OCI-LY7 (cell line): ENCODE data around the gene CMSS1.

Experiments used
- CTCF ChIP-seq: fragments of 200-600 bp; sonication (generic); conservative IDR thresholded peaks from 2 replicates; pipeline ENCODE4 v1.5.1; 2014; ENCODE audit warnings: mild to moderate bottlenecking, antibody characterized with exemption, low read length, moderate library complexity, mixed read lengths
- EZH2phosphoT487 ChIP-seq: fragments of 200-600 bp; sonication (generic); IDR thresholded peaks from 2 replicates; pipeline ENCODE4 v1.6.1; 2018; ENCODE audit warnings: low read depth, borderline replicate concordance, mild to moderate bottlenecking, mixed run types, antibody characterized with exemption, low read length, moderate library complexity, mixed read lengths

- no peak for TF ChIP-seq CTCF
- TF ChIP-seq EZH2phosphoT487 = no peak
These were observed 50.6 kb downstream of the CMSS1 start for GRCh38 chr3:99868311-99868646.
